ENCODE data around the gene ARSK. TPM values are rescaled to one million over a fixed set of nuclear protein-coding genes. Genes with fewer than 3 reads are reported as not detected.
A peak's percentile ranks its signal among the peaks of the same experiment; 100 is the strongest.

Gene ARSK
- total and polyA plus RNA-seq, 2 of the 4 experiments (the other 2 are of a cell fraction) = 15.1 to 22.0 TPM

GRCh38 chr5:95526871-95527270, 28.0 kb upstream of the ARSK start:
- no peak overlapping the region for H3K14ac ChIP-seq (replicated peaks; ENCODE audit: low read depth, low read length)
- ChIA-PET CTCF (interaction anchor here (0.6 kb wide), 1 partner anchor 20 kb away, joined by 3 read pairs; no protein-coding TSS in a partner anchor), POLR2A (ENCODE audit: unreplicated experiment) (no interaction called here)
- no peak overlapping the region for H3K9ac ChIP-seq (ENCODE audit: low read depth, low read length)
- H2BK5ac ChIP-seq (ENCODE audit: low read depth, low read length, poor library complexity, severe bottlenecking) = no peak overlapping the region
- DNase-seq = peak; percentile 17
- no peak for ATAC-seq (ENCODE audit: low read depth)
- no peak overlapping the region for H3K4ac ChIP-seq (ENCODE audit: low read depth, low read length)
- H3K9me3 ChIP-seq (ENCODE audit: control insufficient read depth, insufficient read depth, low read length) = no peaks in the 10 kb centered on the region
- no peak overlapping the region for H3K4me3 ChIP-seq (ENCODE audit: insufficient read depth, low read depth, low read length)
- in situ Hi-C loops (cut with MboI; ENCODE audit: low sequenced_read_pairs) (no loop called here), dilution Hi-C loops (cut with HindIII; ENCODE audit: low sequenced_read_pairs, unreplicated experiment) (no loop called here), intact Hi-C loops (cut with micrococcal nuclease) (no loop called here)
- no peaks in the 10 kb centered on the region for H4K20me1 ChIP-seq (ENCODE audit: insufficient read depth, low read length)
- H3K23ac ChIP-seq (ENCODE audit: low read depth, low read length) = no peak overlapping the region
- H4K8ac ChIP-seq (ENCODE audit: low read depth in 2 of 2, low read length in 2 of 2) = no peak overlapping the region
- no peak overlapping the region for H4K91ac ChIP-seq (ENCODE audit: insufficient read depth, low read depth, low read length)
- H3K18ac ChIP-seq (ENCODE audit: low read depth, low read length) = no peak overlapping the region
- H3K27ac ChIP-seq (ENCODE audit: insufficient read depth, low read length) = no peak overlapping the region
- no peak overlapping the region for H2BK120ac ChIP-seq (ENCODE audit: low read depth, low read length)
- H3K36me3 ChIP-seq (ENCODE audit: control insufficient read depth, insufficient read depth, low read length) = peaks cover 18% of the 10 kb centered on the region
- no peak for TF ChIP-seq USF2 (IDR thresholded peaks at IDR 0.05; ENCODE audit: low read depth, low read length)
- TF ChIP-seq SMC3 (IDR thresholded peaks at IDR 0.05; ENCODE audit: low read depth, low read length) = no peak
- TF ChIP-seq POLR2A (IDR thresholded peaks at IDR 0.05; ENCODE audit: low read depth, low read length) = no peak
- no peak for TF ChIP-seq BHLHE40 (IDR thresholded peaks at IDR 0.05; ENCODE audit: low read depth, low read length)
- TF ChIP-seq NFE2L2 (IDR thresholded peaks at IDR 0.05; ENCODE audit: low read depth, low read length) = no peak
- no peak for TF ChIP-seq MAFK (IDR thresholded peaks at IDR 0.05; ENCODE audit: low read depth, low read length)
- TF ChIP-seq MAZ (IDR thresholded peaks at IDR 0.05; ENCODE audit: borderline replicate concordance, low read depth, low read length) = no peak
- TF ChIP-seq FOS (IDR thresholded peaks at IDR 0.05; ENCODE audit: low read depth, low read length) = no peak
- TF ChIP-seq RFX5 (IDR thresholded peaks at IDR 0.05; ENCODE audit: low read depth, low read length) = no peak
- TF ChIP-seq RCOR1 (IDR thresholded peaks at IDR 0.05; ENCODE audit: insufficient replicate concordance, low read length) = no peak
- TF ChIP-seq MXI1 (IDR thresholded peaks at IDR 0.05; ENCODE audit: borderline replicate concordance, low read depth, low read length) = no peak
- TF ChIP-seq, protein P1, sequence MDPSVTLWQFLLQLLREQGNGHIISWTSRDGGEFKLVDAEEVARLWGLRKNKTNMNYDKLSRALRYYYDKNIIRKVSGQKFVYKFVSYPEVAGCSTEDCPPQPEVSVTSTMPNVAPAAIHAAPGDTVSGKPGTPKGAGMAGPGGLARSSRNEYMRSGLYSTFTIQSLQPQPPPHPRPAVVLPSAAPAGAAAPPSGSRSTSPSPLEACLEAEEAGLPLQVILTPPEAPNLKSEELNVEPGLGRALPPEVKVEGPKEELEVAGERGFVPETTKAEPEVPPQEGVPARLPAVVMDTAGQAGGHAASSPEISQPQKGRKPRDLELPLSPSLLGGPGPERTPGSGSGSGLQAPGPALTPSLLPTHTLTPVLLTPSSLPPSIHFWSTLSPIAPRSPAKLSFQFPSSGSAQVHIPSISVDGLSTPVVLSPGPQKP (IDR thresholded peaks at IDR 0.05; ENCODE audit: borderline replicate concordance, low read depth, low read length) = no peak
- no peak overlapping the region for H4K5ac ChIP-seq (ENCODE audit: low read depth, low read length)
- no peaks in the 10 kb centered on the region for H3K4me1 ChIP-seq (ENCODE audit: control insufficient read depth, insufficient read depth, low read length)
- H3K79me1 ChIP-seq (ENCODE audit: low read depth in 1 of 2, low read length in 2 of 2) = peaks cover 20 to 34% of the 10 kb centered on the region in 2 experiments
- no peak overlapping the region for H2BK20ac ChIP-seq (ENCODE audit: low read depth, low read length)
- BruUV-seq (replicated peaks) = no TSS peak
- no peak overlapping the region for H3K56ac ChIP-seq (ENCODE audit: extremely low read depth, insufficient read depth, low read length)
- H2AK9ac ChIP-seq (replicated peaks; ENCODE audit: low read depth, low read length, poor library complexity) = no peak overlapping the region
- H2BK15ac ChIP-seq (ENCODE audit: low read depth, low read length) = no peak overlapping the region
- H2AFZ ChIP-seq (replicated peaks; ENCODE audit: low read length, poor library complexity) = no peak overlapping the region
- WGBS, 2 experiments (ENCODE audit: extremely low coverage in 2 of 2, insufficient read length in 1 of 2) = no CpG with 5 or more reads among the region's 2 CpGs
- no peak overlapping the region for H2AK5ac ChIP-seq (ENCODE audit: low read depth, low read length)
- H3K9me1 ChIP-seq (ENCODE audit: insufficient read depth, low read length) = peaks cover 5% of the 10 kb centered on the region; the same call in 1 of the 2 replicates
- H3K27me3 ChIP-seq (ENCODE audit: control insufficient read depth, insufficient read depth, low read length) = no peaks in the 10 kb centered on the region
- H3K4me2 ChIP-seq (ENCODE audit: low read depth, low read length) = no peak overlapping the region
